ENCODE measurements around the gene CYTH1. TPM values are rescaled to one million over a fixed set of nuclear protein-coding genes. Genes with fewer than 3 reads are reported as not detected.
A peak's percentile ranks its signal among the peaks of the same experiment; 100 is the strongest.

CYTH1 gene
- total and polyA plus RNA-seq, 10 of the 15 experiments (the other 5 are each of a cell fraction or from before 2014, with no cell fraction given) = 6.6 to 188 (median 145) TPM

- TF ChIP-seq EZH2 (IDR thresholded peaks at IDR 0.05; ENCODE audit: borderline replicate concordance, control insufficient read depth, low read depth, low read length) (no peak), GATAD2B (conservative IDR thresholded peaks at IDR 0.05; ENCODE audit: low read depth) (no peak), CBX3 (IDR thresholded peaks at IDR 0.05; ENCODE audit: borderline replicate concordance, low read depth) (no peak), NFXL1 (IDR thresholded peaks at IDR 0.05; ENCODE audit: borderline replicate concordance) (no peak), CTCF (IDR thresholded peaks at IDR 0.05 in 2 of 3, conservative IDR thresholded peaks at IDR 0.05 in 1 of 3; ENCODE audit: control insufficient read depth in 2 of 3, extremely low read depth in 1 of 3, insufficient read depth in 1 of 3, low read depth in 3 of 3, low read length in 3 of 3) (no peak), RAD21 (IDR thresholded peaks at IDR 0.05; ENCODE audit: insufficient read depth, low read depth, low read length) (no peak), EP300 (IDR thresholded peaks at IDR 0.05; ENCODE audit: borderline replicate concordance in 1 of 2, control insufficient read depth in 1 of 2, low read depth in 2 of 2, low read length in 2 of 2) (peak; percentile 65 to 96; a peak in 3 of 4 replicates), RUNX3 (IDR thresholded peaks at IDR 0.05; ENCODE audit: low read length) (peak; percentile 79), ZSCAN29 (IDR thresholded peaks at IDR 0.05) (no peak), PAX8 (IDR thresholded peaks at IDR 0.05) (no peak), PKNOX1 (IDR thresholded peaks at IDR 0.05) (no peak; the same call in 1 of the 2 replicates), TCF7 (IDR thresholded peaks at IDR 0.05; ENCODE audit: borderline replicate concordance) (peak; percentile 67; the same call in 1 of the 2 replicates), MEF2B (IDR thresholded peaks at IDR 0.05; ENCODE audit: partially characterized antibody, poor library complexity, severe bottlenecking) (peak; percentile 10), ZNF274 (IDR thresholded peaks at IDR 0.05; ENCODE audit: insufficient read depth, insufficient read length) (no peak), BRCA1 (IDR thresholded peaks at IDR 0.05; ENCODE audit: low read depth, low read length) (no peak), STAT1 (conservative IDR thresholded peaks at IDR 0.05) (no peak), SMARCA5 (IDR thresholded peaks at IDR 0.05) (no peak), RFX5 (IDR thresholded peaks at IDR 0.05; ENCODE audit: low read depth, low read length) (no peak)
- TF ChIP-seq, protein P1, sequence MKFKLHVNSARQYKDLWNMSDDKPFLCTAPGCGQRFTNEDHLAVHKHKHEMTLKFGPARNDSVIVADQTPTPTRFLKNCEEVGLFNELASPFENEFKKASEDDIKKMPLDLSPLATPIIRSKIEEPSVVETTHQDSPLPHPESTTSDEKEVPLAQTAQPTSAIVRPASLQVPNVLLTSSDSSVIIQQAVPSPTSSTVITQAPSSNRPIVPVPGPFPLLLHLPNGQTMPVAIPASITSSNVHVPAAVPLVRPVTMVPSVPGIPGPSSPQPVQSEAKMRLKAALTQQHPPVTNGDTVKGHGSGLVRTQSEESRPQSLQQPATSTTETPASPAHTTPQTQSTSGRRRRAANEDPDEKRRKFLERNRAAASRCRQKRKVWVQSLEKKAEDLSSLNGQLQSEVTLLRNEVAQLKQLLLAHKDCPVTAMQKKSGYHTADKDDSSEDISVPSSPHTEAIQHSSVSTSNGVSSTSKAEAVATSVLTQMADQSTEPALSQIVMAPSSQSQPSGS (IDR thresholded peaks at IDR 0.05; ENCODE audit: low read length) = peak; percentile 62
- TF ChIP-seq, protein P2, sequence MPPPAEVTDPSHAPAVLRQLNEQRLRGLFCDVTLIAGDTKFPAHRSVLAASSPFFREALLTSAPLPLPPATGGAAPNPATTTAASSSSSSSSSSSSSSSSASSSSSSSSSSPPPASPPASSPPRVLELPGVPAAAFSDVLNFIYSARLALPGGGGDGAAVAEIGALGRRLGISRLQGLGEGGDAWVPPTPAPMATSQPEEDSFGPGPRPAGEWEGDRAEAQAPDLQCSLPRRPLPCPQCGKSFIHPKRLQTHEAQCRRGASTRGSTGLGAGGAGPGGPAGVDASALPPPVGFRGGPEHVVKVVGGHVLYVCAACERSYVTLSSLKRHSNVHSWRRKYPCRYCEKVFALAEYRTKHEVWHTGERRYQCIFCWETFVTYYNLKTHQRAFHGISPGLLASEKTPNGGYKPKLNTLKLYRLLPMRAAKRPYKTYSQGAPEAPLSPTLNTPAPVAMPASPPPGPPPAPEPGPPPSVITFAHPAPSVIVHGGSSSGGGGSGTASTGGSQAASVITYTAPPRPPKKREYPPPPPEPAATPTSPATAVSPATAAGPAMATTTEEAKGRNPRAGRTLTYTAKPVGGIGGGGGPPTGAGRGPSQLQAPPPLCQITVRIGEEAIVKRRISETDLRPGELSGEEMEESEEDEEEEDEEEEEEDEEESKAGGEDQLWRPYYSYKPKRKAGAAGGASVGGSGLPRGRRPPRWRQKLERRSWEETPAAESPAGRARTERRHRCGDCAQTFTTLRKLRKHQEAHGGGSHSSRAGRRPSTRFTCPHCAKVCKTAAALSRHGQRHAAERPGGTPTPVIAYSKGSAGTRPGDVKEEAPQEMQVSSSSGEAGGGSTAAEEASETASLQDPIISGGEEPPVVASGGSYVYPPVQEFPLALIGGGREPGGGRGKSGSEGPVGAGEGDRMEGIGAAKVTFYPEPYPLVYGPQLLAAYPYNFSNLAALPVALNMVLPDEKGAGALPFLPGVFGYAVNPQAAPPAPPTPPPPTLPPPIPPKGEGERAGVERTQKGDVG (CRISPR knock-in tag; IDR thresholded peaks at IDR 0.05) = no peak
Measured at GRCh38 chr17:78687944-78688343, 94.1 kb downstream of the CYTH1 start (continued).

All from GM12878 (cell line).